ENCODE measurements around the gene JAK3. TPM values are rescaled to one million over a fixed set of nuclear protein-coding genes. Genes with fewer than 3 reads are reported as not detected.
A peak's percentile ranks its signal among the peaks of the same experiment; 100 is the strongest.
"Not testable (repeated sequence)": the region's sequence is repeated elsewhere in the genome, so short reads cannot be mapped to it uniquely, and the experiment has no call there.

JAK3 gene
- total RNA-seq, 3 donors from 2014 or later = 181 to 220 (median 189) TPM

GRCh38 chr19:17811103-17811502 is 36.7 kb downstream of the JAK3 start:
- DNase-seq (no peak), ATAC-seq (no peak)
- Mint-ChIP-seq H3K4me1 (ENCODE audit: low read depth) (peaks cover 9% of the 10 kb centered on the region), H3K27me3 (ENCODE audit: low read depth) (no peaks in the 10 kb centered on the region), H3K36me3 (ENCODE audit: insufficient read depth) (no peaks in the 10 kb centered on the region), H3K4me3 (no peak overlapping the region), H3K9me3 (no peaks in the 10 kb centered on the region)

DNA sequence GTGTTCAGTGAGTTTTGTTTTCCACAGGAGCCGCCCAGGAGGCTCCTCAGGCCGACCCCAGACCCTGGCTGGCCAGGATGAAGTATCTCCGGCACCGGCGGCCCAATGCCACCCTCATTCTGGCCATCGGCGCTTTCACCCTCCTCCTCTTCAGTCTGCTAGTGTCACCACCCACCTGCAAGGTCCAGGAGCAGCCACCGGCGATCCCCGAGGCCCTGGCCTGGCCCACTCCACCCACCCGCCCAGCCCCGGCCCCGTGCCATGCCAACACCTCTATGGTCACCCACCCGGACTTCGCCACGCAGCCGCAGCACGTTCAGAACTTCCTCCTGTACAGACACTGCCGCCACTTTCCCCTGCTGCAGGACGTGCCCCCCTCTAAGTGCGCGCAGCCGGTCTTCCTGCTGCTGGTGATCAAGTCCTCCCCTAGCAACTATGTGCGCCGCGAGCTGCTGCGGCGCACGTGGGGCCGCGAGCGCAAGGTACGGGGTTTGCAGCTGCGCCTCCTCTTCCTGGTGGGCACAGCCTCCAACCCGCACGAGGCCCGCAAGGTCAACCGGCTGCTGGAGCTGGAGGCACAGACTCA is 40.0 kb downstream of the JAK3 start:
- Mint-ChIP-seq H3K4me3 (peak overlapping the region; percentile 50), H3K36me3 (ENCODE audit: insufficient read depth) (no peaks in the 10 kb centered on the region), H3K4me1 (ENCODE audit: low read depth) (peaks cover 28% of the 10 kb centered on the region), H3K27me3 (ENCODE audit: low read depth) (no peaks in the 10 kb centered on the region), H3K9me3 (no peaks in the 10 kb centered on the region)
- peak; percentile 61 to 67 for ATAC-seq
- DNase-seq = no peak

- H3K9me3 Mint-ChIP-seq = no peaks in the 10 kb centered on the region
- no peak overlapping the region for H3K4me3 Mint-ChIP-seq
- no peaks in the 10 kb centered on the region for H3K27me3 Mint-ChIP-seq (ENCODE audit: low read depth)
- H3K36me3 Mint-ChIP-seq (ENCODE audit: insufficient read depth) = no peaks in the 10 kb centered on the region
- DNase-seq = no peak
- peaks cover 33% of the 10 kb centered on the region for H3K4me1 Mint-ChIP-seq (ENCODE audit: low read depth)
- ATAC-seq = peak in 1 of 2 donors; percentile 36
These were observed 40.8 kb downstream of the JAK3 start for GRCh38 chr19:17806945-17807344.

- Mint-ChIP-seq H3K4me3 (no peak overlapping the region), H3K27me3 (ENCODE audit: low read depth) (no peaks in the 10 kb centered on the region), H3K36me3 (ENCODE audit: insufficient read depth) (no peaks in the 10 kb centered on the region), H3K4me1 (ENCODE audit: low read depth) (peaks cover 33% of the 10 kb centered on the region), H3K9me3 (no peaks in the 10 kb centered on the region)
- DNase-seq (no peak), ATAC-seq (no peak)
These were observed 42.4 kb downstream of the JAK3 start for GRCh38 chr19:17805427-17805826.

DNA sequence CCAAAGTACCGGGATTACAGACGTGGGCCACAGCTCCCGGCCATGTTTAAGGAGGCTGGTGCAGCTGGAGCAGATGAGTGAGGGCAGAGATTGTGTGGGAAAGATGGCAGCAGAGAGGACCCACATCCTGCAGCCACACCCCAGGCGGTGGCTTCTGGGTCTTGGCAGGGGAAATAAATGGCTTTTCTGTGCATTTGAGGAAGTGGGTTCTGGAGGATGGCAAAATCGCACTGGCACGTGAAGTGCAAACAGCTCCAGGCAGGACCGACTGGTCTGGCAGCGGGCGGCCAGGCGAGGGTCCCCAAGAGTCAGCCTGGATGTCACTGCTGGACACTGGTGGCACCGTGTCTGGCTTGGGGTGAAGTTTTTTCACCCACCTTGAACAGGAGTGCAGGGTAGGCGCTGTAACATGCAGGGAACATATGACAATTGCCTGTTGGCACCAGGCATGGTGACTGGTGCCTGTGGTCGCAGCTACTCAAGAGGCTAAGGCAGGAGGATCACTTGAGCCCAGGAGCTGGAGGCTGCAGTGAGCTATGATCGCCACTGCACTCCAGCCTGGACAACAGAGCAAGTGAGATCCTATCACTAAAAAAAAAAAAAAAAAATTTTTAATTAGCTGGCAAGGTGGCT is 44.4 kb downstream of the JAK3 start:
- Mint-ChIP-seq H3K36me3 (ENCODE audit: insufficient read depth) (no peaks in the 10 kb centered on the region), H3K27me3 (ENCODE audit: low read depth) (no peaks in the 10 kb centered on the region), H3K9me3 (no peaks in the 10 kb centered on the region), H3K4me1 (ENCODE audit: low read depth) (peaks cover 33% of the 10 kb centered on the region), H3K4me3 (peak overlapping the region; percentile 50)
- ATAC-seq (peak in 1 of 2 donors; percentile 52), DNase-seq (no peak)

GRCh38 chr19:17802137-17802858 is 45.5 kb downstream of the JAK3 start:
- ATAC-seq (no peak), DNase-seq (no peak)
- Mint-ChIP-seq H3K27me3 (ENCODE audit: low read depth) (no peaks in the 10 kb centered on the region), H3K9me3 (no peaks in the 10 kb centered on the region), H3K36me3 (ENCODE audit: insufficient read depth) (no peaks in the 10 kb centered on the region), H3K4me1 (ENCODE audit: low read depth) (peaks cover 36% of the 10 kb centered on the region), H3K4me3 (no peak overlapping the region)

DNA sequence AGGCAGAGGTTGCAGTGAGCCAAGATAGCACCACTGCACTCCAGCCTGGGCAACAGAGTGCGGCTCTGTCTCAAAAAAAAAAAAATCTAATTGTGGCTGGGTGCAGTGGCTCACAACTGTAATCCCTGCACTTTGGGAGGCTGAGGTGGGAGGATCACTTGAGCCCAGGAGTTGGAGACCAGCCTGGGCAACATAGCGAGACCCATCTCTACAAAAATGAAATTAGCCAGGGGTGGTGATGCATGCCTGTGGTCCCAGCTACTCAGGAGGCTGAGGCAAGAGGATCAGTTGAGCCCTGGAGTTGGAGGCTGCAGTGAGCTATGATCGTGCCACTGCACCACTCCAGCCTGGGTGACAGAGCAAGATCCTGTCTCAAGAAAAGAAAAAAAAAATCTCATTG is 49.2 kb downstream of the JAK3 start:
- not testable (repeated sequence) for H3K36me3 Mint-ChIP-seq (ENCODE audit: insufficient read depth)

DNA sequence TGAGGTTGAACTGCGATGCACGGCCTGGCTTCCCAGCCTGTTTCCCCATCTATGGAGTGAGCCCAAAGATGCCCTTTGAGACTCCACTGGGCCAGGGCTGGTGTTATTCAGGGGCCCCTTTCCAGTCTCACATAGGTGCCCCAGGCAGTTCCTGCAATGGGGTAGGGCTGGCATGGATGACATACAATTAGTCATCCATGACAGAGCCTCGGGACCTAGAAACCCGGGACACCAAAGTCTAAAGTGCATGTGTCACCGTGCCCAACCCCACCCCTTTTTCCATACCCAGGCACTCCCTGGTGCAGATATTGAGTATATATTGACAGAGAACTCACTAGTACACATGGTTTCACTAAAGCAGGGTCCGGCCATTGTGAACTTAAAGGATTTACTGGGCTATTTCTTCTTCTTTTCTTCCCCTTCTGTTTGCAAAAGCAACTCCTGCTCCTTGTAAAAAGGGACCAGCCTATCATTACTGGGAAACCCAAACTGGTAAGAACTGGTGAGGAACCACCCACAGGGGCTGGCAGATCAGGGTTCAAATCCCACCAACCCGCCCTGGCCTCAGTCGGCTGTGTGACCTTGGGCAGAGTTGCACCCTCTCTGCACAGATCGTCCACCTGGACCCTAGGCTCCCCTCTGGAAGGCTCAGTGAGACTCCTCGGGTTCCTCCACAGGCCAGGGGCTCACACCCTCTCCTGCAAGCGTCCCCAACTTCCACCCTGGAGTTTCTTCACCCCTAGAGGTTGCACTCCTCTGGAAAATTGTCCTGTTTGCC is 50.2 kb downstream of the JAK3 start:
- no peak overlapping the region for H3K4me3 Mint-ChIP-seq
- H3K9me3 Mint-ChIP-seq = no peaks in the 10 kb centered on the region
- peaks cover 47% of the 10 kb centered on the region for H3K4me1 Mint-ChIP-seq (ENCODE audit: low read depth)
- peak; percentile 36 for DNase-seq
- peaks cover 7% of the 10 kb centered on the region for H3K27me3 Mint-ChIP-seq (ENCODE audit: low read depth)
- no peaks in the 10 kb centered on the region for H3K36me3 Mint-ChIP-seq (ENCODE audit: insufficient read depth)
- peak; percentile 87 to 95 for ATAC-seq

More for the DNA sequence above, 49.2 kb downstream of the JAK3 start:
- H3K4me1 Mint-ChIP-seq (ENCODE audit: low read depth) = peaks cover 49% of the 10 kb centered on the region
- not testable (repeated sequence) for H3K4me3 Mint-ChIP-seq; H3K27me3 Mint-ChIP-seq (ENCODE audit: low read depth); H3K9me3 Mint-ChIP-seq; ATAC-seq; DNase-seq

DNA sequence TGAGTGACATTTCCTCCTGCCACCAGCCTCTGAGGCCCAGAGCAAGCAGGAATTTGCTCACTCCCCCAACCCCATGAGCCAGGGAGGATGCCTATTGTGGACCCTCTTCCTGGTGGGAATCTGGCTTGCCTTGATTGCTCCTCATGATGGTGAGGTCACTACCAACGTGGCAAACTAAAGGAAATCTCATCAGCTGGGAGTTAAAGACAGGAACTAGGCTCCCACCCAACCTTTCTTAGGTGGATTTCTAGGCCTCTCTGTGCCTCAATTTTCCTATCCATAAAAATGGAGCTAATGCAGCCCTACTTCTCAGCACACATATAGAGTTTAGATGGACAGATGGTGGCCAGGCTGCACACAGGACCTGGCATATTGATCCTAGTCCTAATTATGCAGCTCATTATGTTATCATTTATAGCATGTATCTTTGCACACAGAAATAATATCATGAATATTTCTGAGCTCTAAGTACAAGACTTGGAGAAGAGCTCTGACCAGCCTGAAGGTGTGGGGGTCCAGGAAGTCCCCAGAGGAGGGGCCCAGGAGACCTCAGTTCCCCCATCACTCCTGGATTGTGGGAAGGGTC is 50.9 kb downstream of the JAK3 start:
- peaks cover 7% of the 10 kb centered on the region for H3K27me3 Mint-ChIP-seq (ENCODE audit: low read depth)
- no peaks in the 10 kb centered on the region for H3K36me3 Mint-ChIP-seq (ENCODE audit: insufficient read depth)
- H3K9me3 Mint-ChIP-seq = no peaks in the 10 kb centered on the region
- no peak overlapping the region for H3K4me3 Mint-ChIP-seq
- H3K4me1 Mint-ChIP-seq (ENCODE audit: low read depth) = peaks cover 43% of the 10 kb centered on the region
- no peak for DNase-seq
- no peak for ATAC-seq

DNA sequence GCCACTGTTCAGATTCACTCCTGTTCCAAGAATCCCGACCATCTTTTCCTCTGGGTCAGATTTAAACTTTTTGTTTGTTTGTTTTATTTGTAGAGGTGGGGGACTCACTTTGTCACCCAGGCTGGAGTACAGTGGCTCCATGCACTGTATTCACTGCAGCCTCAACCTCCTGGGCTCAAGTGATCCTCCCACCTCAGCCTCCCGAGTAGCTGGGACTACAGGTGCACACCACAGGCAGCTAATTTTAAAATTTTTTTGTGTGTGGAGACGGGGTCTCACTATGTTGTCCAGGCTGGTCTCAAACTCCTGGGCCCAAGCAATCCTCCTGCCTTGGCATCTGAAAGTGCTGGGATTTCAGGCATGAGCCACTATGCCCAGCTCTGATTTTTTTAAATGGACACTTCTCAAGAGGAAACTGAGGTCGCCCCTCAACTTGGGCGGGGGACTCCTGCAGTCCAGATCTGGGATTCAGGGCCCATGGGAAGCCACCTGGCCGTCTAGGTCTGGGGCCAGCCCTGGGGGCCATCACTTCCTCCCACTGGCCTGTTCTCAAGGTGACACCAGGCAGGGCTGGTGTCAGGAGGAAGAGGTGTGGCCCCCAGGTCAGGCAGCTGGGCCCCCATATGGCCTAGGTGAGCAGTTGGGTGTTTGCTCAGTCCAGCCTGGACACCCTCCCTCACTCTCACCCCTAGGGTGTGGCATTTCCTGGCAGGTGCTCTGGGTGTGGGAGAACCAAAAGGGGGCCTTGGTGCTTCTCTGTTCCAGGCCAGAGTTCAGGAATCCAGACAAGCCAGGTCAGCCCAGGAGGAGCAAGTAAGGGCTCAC is 51.6 kb downstream of the JAK3 start:
- H3K27me3 Mint-ChIP-seq (ENCODE audit: low read depth) = peaks cover 7% of the 10 kb centered on the region
- no peak overlapping the region for H3K4me3 Mint-ChIP-seq
- ATAC-seq (no peak), DNase-seq (no peak)
- peaks cover 49% of the 10 kb centered on the region for H3K4me1 Mint-ChIP-seq (ENCODE audit: low read depth)
- no peaks in the 10 kb centered on the region for H3K9me3 Mint-ChIP-seq
- no peaks in the 10 kb centered on the region for H3K36me3 Mint-ChIP-seq (ENCODE audit: insufficient read depth)

GRCh38 chr19:17795495-17795856 is 52.3 kb downstream of the JAK3 start:
- peak overlapping the region; percentile 46 for H3K4me3 Mint-ChIP-seq
- no peaks in the 10 kb centered on the region for H3K9me3 Mint-ChIP-seq
- DNase-seq (no peak), ATAC-seq (no peak)
- peaks cover 7% of the 10 kb centered on the region for H3K27me3 Mint-ChIP-seq (ENCODE audit: low read depth)
- peaks cover 50% of the 10 kb centered on the region for H3K4me1 Mint-ChIP-seq (ENCODE audit: low read depth)
- no peaks in the 10 kb centered on the region for H3K36me3 Mint-ChIP-seq (ENCODE audit: insufficient read depth)

GRCh38 chr19:17794731-17795494 is 52.9 kb downstream of the JAK3 start, which contains the start of gene B3GNT3:
B3GNT3 (plus strand) TSS chr19:17795138; CDS start chr19:17807808, 12,670 bp downstream.
- no peaks in the 10 kb centered on the region for H3K9me3 Mint-ChIP-seq
- H3K4me1 Mint-ChIP-seq (ENCODE audit: low read depth) = peaks cover 56% of the 10 kb centered on the region
- ATAC-seq (no peak), DNase-seq (no peak)
- no peaks in the 10 kb centered on the region for H3K36me3 Mint-ChIP-seq (ENCODE audit: insufficient read depth)
- peaks cover 7% of the 10 kb centered on the region for H3K27me3 Mint-ChIP-seq (ENCODE audit: low read depth)
- peak within 1 kb of the TSS; percentile 46 for H3K4me3 Mint-ChIP-seq

DNA sequence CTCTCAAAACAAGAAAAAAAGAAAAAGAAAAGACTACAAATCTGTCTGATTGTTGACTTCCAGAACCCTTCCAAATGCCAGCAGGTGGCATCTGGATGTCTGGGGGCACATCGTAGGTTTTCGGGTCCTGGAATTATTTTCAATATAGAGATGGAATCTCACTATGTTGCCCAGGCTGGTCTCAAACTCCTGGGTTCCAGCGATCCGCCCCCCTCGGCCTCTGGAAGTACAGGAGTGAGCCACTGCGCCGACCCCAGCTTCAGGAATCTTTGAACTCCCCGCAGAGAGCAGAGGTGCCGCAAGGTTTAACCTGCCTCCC is 53.4 kb downstream of the JAK3 start:
- DNase-seq (no peak), ATAC-seq (no peak)
- Mint-ChIP-seq H3K9me3 (no peaks in the 10 kb centered on the region), H3K4me1 (ENCODE audit: low read depth) (peaks cover 58% of the 10 kb centered on the region), H3K36me3 (ENCODE audit: insufficient read depth) (no peaks in the 10 kb centered on the region), H3K4me3 (peak overlapping the region; percentile 46), H3K27me3 (ENCODE audit: low read depth) (peaks cover 7% of the 10 kb centered on the region)

Data from activated T-cell treated with anti-CD3 and anti-CD28 coated beads, Interleukin-2, amount 50 U/mL, for 4 hours (primary cell).